HG03108 (cell line): ENCODE data around the gene KLHL15.
"Not testable (repeated sequence)": the region's sequence is repeated elsewhere in the genome, so short reads cannot be mapped to it uniquely, and the experiment has no call there.

ENCODE experiments used
- ATAC-seq: cut with Tn5 transposase; IDR thresholded peaks from one replicate; pipeline ENCODE4 v1.9.1; 2021; ENCODE audit warnings: moderate library complexity; ENCODE audit not compliant: unreplicated experiment

Gene KLHL15

DNA sequence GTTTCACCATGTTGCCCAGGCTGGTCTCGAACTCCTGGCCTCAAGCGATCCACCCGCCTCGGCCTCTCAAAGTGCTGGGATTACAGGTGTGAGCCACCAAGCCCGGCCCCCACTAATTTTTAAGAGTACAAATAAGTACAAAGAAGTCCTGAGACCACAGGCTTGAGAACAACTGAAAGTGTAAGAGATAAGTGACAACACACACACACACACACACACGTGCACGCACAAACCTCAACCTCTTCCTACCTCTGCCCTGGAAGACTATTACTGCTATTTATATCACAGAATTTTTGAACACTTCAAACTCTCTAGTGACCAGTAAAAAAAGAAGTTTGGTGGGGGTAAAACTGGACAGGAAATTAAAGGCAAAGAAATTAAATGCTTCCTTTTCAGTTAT lies 7.5 kb downstream of the KLHL15 start:
- no peak for ATAC-seq

DNA sequence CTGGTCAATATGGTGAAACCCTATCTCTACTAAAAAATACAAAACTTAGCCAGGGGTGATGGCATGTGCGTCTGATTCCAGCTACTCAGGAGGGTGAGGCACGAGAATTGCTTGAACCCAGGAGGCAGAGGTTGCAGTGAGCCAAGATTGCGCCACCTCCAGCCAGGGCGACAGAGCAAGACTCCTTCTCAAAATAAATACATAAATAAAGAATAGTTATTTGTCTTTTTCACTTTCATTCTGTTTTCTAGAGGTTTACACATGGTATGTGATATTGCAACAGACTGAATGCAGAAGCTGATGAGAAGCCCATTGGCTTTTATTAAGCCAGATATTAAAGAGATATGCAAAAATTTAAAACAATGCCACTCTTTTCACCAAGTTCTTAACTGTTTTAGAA lies 8.2 kb downstream of the KLHL15 start:
- no peak for ATAC-seq

DNA sequence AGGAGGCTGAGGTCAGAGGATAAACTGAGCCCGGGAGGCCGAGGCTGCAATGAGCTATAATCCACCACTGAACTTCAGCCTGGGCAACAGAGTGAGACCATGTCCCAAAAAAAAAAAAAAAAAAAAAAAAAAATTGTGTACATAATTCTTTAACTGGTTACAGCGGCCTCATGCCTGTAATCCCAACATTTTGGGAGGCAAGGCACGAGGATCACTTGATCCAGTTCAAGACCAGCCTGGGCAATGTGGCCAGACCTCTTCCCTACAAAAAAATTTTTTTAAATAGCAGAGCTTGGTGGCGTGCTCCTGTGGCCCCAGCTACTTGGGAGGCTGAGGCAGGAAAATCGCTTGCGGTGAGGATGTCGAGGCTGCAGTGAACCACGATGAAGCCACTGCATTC lies 9.3 kb downstream of the KLHL15 start:
- ATAC-seq = no peak

DNA sequence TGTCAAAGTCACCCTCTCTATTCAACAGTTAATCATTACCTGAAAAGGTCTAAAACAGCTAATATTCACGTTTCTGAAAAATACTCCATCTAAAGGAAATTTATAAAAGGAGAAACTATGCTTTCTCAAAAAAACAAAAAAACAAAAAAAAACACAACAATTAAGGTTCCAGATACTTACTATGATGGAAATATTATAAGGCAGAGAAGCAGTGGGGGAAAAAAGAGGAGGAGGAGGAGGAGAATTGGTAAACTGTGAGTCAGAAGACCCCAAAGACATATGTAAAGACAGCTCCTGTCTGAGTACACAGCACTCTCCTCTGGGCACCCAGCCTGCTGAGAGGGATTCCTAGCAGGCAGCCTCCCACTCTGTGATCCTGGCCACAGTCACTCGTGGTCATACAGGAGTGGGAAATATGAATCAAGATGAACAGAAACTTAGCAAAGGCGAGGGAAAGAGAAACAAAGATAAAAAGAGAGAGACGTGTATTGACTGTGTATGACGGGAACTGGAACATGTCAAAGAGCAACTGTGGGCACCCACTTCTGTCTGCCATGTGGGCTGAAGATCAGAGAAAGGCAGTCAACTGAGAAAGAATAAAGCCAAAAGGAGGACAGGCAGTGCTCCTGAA lies 12.5 kb downstream of the KLHL15 start:
- peak; percentile 80 for ATAC-seq

DNA sequence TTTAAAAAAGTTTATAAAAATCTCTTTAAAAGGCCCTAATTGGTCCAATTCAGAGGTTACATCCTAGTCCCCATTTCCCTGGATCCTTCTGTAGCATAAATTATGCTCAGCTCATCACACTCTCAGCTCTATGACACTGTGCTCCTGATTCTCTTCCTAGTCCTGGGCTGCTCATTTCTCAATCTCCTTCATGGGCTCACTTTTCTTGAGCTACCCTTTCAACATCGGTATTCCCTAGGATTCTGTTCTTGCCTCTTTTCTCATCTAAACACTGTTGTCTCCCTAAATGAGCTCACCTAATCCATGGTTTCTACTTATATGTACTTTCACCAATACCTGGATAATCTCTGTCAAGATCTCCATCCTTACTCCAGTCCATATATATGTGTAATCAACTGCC lies 14.7 kb downstream of the KLHL15 start:
- ATAC-seq = no peak

DNA sequence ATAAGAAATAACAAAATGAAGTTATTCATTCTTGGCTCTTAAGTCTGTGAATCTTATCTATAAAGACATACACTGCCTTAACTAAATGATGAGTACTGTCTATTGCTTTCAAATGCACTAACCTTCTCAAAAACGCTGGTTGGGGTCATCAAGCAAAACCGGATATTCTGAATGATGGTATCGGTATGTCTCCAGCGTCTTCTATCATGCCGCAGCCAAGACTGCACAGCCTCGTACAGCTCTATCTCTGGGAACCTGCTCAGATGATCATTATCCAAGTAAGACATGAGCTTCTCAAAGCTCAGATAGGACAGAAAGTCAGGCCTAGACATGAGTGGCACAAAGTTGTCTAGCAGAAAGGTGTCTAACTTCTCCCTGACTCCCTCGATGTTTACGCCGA lies 21.1 kb downstream of the KLHL15 start:
- no peak for ATAC-seq

DNA sequence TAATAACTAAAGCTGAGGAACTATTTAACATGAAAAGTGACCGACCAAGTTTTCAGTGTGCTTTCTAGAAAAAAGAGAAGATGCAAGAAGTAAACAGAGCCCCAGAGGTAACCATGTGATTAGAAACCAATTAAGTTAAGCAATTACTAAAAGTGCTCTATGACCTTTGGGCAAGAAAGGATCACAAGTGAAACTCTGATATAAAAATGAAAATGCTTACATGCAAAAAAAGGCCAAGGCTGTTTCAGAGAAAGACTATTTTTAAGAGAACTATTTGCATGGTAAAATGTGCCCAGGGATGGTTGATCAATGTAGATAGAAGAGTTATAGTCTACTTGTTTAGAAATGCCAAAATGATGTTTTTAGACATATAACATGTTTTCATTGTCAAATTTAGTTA lies 22.0 kb downstream of the KLHL15 start:
- ATAC-seq = peak; percentile 52

DNA sequence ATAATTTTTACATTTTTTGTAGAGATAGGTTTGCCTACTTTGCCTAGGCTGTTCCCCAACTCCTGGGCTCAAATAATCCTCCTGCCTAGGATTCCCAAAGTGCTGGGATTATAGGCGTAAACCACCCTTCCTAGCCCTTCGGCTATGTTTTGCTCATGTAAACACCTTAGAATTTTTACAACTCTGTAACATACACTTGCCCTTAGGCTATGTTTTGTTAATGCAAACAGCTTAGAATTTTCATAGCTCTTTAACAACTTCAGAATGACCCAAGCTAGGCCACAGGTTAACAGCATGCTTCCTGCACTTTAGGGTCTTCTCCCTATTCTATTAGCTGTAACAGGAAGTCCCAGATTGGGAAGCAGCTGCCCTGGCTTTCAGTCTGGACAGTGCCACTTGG lies 24.2 kb downstream of the KLHL15 start:
- ATAC-seq = no peak

DNA sequence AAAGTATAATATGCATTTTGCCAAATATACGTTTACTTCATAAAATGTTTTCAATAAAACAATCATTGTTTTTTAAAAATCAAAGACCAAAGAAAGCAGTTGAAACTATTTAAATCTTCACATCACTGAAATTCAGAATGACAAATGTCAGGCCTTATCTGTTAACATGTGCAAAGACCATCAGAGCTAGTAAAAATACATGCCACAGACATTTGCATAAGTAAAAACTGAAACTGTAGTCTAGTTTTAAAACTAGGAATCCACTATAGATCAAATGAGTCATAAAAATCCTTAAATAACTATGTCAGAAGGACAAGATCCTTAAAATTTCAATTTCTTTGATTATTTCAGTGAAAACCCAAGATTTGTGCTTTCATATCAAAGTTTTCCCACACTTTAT lies 24.8 kb downstream of the KLHL15 start:
- no peak for ATAC-seq

DNA sequence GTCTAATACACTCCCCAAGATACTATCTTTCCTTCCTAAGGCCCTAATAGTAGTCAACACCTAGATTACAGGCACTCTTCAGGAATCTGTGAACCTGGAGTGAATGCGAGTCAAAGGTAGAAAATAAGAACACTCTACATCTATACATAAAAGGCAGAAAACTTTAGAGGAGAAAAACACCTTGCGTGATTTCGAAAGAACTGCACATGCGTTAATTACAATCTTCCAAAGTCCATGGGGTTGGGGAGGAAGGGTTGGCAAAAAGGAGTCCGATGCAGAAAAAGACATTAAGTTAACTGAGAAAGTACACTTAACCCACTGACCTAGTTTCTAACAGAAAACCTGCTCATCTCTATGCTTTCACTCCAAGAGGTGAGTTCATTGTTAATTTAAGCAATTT lies 27.3 kb downstream of the KLHL15 start:
- no peak for ATAC-seq

DNA sequence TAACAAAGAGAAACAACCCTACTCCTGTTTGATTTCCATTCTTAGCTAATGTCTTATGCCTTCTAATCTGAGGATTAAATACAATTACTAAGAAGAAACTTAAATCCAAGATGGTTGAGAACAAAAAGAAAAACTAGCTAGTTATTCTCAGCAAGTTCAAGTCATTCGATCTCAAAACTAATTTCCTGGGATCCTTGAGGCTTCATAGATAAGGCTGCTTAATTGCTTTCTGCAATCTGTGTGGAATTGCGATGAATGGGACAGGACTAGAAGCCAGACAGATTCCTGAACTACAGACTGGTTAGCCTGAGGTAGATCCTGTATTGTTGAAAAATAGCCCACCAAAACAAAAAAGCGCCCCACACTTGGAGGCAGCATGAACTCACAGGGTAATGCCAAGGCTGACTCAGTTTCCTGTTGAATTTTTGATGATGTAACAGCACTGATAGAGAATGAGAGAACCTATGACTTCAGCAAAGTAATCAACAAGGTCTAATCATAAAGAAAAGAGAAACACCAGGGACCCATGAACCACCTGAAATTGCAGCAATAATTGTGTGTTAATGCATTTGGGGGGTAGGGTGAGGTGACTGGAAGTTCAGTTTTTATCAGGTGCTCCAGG lies 33.9 kb downstream of the KLHL15 start:
- ATAC-seq = no peak

DNA sequence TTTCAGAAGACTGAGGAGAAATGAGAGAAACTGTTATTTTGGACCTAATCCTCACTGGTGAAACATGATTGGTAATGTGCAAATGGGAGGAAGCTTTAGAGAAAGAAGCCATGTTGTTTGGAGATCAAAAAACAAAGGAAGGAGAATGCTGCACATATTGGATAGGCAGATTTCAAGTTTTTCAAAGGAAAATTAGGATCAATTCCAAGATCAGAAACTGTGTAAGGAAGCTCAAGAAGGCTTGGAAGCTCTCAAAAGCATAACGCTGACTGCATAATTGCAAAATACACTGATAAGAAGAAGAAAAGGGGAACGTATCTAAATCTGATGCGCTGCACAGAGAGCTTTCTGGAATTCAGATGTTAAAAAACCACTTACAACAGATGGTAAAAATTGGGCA lies 34.6 kb downstream of the KLHL15 start:
- ATAC-seq = no peak

DNA sequence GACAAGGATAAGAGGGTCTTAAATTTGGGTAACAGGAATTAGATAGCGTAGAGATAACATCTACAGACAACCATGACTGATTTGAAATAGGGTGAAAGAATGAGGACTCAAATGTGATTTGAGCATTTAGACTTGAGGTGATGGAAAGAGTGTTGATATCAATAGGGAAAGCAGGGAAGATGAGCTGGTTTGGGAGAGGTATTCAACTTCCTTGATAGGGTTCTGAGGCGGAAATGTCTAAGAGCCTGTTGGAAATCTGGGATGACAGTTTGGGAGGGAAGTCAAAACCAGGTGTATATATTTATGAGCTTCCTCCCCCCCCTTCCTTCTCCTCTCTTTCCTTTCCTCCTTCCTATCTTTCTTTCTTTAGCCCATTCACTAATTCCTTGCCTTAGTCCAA lies 36.5 kb downstream of the KLHL15 start:
- no peak for ATAC-seq

DNA sequence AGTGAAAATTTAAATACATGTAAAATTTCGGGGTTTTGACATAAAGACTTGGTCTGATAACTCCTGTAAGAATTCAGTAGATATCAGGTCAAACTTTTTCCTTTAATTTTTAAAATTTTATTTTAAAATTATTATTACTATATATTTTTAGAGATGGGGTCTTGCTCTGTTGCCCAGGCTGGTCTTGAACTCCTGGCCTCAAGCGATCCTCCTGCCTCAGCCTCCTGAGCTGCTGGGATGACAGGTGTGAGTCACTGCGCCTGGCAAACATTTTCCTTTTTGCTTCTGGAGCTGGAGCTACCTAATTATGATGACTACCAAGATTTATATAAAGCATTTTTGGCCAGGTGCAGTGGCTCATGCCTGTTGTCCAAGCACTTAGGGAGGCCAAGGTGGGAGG lies 37.3 kb downstream of the KLHL15 start:
- no peak for ATAC-seq

DNA sequence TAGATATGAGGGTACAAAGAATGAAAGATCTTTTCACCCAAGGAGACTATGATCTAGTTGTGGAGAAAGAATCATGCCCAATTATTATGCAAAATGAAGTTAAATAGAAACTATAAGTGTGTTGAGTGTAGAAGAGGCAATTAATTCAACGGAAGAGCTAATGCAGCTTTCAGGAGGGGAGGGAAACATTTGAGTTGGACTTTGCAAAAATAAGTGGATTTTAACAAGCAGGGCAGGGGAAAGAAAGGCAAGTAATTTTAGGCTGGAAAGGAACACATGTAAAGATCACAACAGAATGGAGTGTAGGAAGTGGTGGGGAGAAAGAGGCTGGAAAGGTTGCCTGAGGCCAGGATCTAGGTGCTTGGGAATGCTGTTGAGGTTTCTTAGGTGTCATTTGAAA lies 44.1 kb downstream of the KLHL15 start:
- no peak for ATAC-seq

DNA sequence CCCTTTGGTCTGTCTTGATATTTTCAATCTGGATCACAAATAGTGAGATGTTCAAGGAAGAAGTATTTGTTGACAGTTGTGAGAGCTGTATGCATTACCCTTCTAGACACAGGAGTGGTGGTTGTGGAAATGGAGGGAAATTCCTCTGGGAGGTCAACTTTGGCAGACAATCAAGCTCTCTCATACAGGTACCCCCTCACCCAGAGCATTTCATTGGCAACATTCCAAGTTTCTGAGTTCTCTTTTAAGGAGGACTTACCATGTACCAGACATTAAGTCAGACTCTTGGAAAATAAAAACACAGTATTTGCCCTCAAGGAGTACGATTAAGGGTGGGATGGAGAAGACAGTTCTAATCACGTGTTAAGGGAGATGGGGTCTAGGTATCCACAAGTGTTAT lies 45.3 kb downstream of the KLHL15 start:
- ATAC-seq = no peak

DNA sequence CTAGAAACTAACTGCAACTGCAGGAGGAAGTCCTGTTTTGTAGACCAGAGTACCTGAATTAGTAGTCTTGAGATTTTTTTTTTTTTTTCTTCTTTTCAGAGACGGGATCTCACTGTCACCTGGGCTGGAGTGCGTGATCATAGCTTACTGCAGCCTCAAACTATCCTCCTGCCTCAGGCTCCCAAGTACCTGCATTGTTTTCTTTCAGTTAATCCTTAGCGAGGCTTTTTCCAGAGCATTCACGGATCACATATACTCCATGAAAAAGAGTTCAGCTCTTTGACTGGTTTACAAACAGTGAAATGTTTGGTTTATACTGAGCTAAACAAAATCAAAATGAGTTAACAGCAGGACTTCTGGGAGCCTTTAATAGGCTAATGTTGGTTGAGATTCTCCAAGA lies 45.8 kb downstream of the KLHL15 start:
- no peak for ATAC-seq

DNA sequence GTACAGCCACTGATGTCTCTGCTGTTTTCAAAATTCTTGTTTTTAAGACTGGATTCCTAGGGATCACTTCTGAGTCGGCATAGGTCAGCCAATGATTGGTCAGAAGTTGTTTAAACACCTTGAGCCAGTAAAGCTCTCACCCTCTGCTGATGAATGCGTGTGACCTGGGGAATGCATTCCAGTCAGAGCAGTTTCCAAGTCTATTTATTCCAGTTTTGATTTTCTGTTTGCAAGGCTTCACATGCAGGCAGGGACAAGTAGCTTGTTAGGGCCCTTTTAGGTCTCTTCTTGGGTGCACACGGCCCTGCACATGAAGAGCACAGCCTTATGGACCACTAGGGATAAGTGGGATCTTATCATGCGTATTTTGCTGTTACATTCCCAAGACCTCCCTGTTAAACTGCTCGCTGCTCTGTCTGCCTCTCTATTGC lies 47.0 kb downstream of the KLHL15 start:
- ATAC-seq = no peak

DNA sequence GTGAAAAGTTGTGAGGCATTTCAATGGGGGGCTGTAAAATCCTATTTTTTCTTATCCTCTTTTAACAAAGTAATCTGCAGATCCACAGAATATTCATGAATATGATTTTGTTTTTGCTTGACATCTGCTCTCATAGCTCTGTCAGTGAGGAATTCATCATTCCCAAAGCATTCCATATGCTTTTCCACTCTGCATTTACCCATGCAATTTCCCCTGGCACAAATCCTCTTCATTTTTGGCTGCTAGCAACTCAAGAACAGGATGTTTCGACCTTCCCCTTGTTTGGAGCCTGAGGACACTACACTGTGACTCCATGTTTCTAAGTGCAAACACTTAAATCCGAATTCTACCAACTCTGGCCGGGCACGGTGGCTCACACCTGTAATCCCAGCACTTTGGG lies 48.5 kb downstream of the KLHL15 start:
- ATAC-seq = no peak

DNA sequence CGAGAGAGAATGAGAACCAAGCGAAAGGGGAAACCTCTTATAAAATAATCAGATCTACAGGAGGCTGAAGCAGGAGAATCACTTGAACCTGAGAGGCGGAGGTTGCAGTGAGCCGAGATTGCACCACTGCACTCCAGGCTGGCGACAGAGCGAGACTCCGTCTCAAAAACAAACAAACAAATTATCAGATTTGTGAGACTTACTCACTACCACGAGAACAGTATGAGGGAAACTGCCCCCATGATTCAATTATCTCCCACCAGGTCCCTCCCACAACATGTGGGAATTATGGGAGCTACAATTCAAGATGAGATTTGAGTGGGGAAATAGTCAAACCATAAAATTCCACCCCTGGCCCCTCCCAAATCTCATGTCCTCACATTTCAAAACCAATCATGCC lies 61.4 kb downstream of the KLHL15 start:
- not testable (repeated sequence) for ATAC-seq

DNA sequence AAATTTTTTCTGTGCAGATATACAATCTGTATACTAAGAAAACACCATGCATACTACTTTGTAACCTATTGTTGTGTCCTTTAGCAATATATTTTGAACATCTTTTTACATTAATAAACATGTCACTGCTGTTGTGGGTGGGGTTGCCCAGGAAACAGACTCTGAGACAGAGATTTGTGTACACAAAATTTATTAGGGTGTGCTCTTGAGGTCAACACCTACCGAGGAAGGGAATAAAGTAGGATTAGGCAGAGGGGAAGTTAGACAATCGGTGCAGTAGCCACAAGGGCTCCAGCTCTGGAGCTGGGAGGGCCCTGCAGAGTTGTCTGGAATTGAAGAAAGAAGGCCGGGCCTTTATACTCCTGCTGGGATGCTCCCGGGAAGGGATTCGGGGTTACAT lies 62.8 kb downstream of the KLHL15 start:
- no peak for ATAC-seq

DNA sequence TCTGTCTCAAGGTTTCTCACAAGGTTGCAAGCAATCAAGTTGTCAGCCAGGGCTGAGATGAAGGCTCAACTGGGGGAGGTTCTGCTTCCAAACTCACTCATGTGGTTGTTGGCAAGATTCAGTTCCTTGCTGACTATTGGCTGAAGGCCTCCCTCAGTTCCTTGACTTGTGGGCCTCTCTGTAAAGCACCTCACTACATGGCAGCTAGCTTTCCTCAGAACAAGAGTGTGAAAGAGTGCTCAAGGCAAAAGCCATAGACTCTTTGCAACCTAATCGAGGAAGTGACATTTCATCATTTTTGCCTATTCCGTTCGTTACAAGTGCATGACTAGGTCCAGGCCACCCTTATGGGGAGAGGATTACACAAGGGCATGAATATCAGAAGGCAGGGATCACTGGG lies 67.2 kb downstream of the KLHL15 start:
- no peak for ATAC-seq

DNA sequence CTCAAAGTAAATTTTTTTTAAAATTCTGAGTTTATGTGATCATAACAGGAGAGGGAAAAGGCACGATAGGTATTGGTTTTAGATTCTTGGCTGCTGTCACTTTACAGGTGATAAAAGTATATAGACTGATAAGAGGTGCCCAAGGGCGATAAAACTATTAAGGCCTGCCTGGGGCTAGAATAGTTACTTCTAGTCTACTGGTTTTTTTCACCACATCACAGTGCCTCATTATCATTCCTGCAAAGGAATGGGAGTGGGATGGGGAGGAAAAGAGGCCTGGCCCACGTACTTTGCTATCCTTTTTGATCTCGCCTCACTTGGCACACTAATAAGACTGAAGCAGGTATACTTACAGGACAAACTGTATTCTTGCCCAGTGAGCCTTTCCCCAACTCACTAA lies 72.6 kb downstream of the KLHL15 start:
- ATAC-seq = no peak
